Measurements from ENCODE around the gene ING1.

- TF ChIP-seq GATA2 (IDR thresholded peaks at IDR 0.05; ENCODE audit: low read depth, low read length) = no peak
- no peak for TF ChIP-seq GATA3 (IDR thresholded peaks at IDR 0.05; ENCODE audit: low read depth, low read length)
These were observed 12.9 kb upstream of the ING1 start for GRCh38 chr13:110700641-110701040.

Data from SH-SY5Y (cell line).